Measurements from ENCODE around the gene ZDHHC22. TPM values are rescaled to one million over a fixed set of nuclear protein-coding genes. Genes with fewer than 3 reads are reported as not detected.

ZDHHC22 gene
- total and polyA plus RNA-seq, 2 of the 13 experiments (the other 11 are each of a cell fraction or from before 2014, with no cell fraction given): not detected

DNA sequence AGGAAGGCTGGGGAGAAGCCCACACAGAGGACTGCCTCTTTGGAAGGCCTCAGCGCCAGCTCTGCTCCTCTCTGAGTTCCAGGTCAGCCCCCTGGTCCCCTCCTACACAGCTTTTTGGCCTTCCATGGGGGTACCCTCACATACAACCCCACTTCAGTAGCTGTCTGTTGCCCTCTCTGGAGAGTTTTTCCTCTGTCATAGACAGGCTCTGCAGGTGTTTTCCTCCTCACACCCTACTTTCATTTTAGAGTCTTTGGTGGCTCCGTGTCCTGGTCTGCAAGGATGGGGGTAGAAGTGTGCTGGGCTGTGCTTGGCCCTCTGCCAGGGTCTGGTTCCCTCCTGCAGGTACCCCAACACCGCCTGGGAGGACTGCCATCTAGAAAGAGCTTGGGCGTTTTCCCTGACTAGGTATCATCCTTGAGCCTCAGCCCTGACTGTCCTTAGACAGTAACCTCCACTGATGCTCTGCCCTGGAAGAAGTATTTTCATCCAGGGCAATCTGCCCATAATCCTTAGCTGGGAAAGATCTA lies 15.1 kb downstream of the ZDHHC22 start:
- no peak overlapping the region for H3K4me3 ChIP-seq (replicated peaks in 1 of 3; ENCODE audit: insufficient read depth in 1 of 3, low read depth in 2 of 3, low read length in 3 of 3)
- H3K79me2 ChIP-seq (ENCODE audit: insufficient read depth, low read length): no peaks in the 10 kb centered on the region
- H3K4me1 ChIP-seq (ENCODE audit: insufficient read depth, low read length): peaks cover 20% of the 10 kb centered on the region
- H4K20me1 ChIP-seq (ENCODE audit: insufficient read depth, low read length): no peaks in the 10 kb centered on the region
- H3K4me2 ChIP-seq (ENCODE audit: low read depth, low read length): no peak overlapping the region
- H3K9ac ChIP-seq (ENCODE audit: insufficient read depth, low read depth, low read length): no peak overlapping the region
- ChIA-PET POLR2A (no interaction called here), CTCF (ENCODE audit: low intra/inter-chr PET ratio, low total read pairs) (no interaction called here)
- H3K9me3 ChIP-seq (ENCODE audit: low read length): no peaks in the 10 kb centered on the region
- no TSS peak for BruUV-seq (replicated peaks)
- 4% methylated on average over 2 of the region's 4 CpGs for WGBS (ENCODE audit: low lambda C conversion rate)
- no peak overlapping the region for H2AFZ ChIP-seq (ENCODE audit: low read length)
- no peaks in the 10 kb centered on the region for H3K36me3 ChIP-seq (replicated peaks in 1 of 2; ENCODE audit: control insufficient read depth in 1 of 2, insufficient read depth in 2 of 2, low read length in 2 of 2)
- intact Hi-C loops (cut with micrococcal nuclease; ENCODE audit: unreplicated experiment): no loop called here
- FAIRE-seq (no peak), ATAC-seq (no peak), DNase-seq (ENCODE audit: low spot score) (no peak)
- in situ Hi-C loops (cut with HindIII; ENCODE audit: extremely low pct_ligation_motif_present, low pct_unique_long_range_greater_than_20kb): no loop called here
- H3K27me3 ChIP-seq (ENCODE audit: control insufficient read depth in 1 of 2, insufficient read depth in 2 of 2, low read length in 2 of 2): peaks cover 1 to 12% of the 10 kb centered on the region in 2 experiments; a peak in 3 of 5 replicates
- H3K27ac ChIP-seq (ENCODE audit: extremely low read length, insufficient read depth, low read length): no peak overlapping the region
- TF ChIP-seq, protein P1, sequence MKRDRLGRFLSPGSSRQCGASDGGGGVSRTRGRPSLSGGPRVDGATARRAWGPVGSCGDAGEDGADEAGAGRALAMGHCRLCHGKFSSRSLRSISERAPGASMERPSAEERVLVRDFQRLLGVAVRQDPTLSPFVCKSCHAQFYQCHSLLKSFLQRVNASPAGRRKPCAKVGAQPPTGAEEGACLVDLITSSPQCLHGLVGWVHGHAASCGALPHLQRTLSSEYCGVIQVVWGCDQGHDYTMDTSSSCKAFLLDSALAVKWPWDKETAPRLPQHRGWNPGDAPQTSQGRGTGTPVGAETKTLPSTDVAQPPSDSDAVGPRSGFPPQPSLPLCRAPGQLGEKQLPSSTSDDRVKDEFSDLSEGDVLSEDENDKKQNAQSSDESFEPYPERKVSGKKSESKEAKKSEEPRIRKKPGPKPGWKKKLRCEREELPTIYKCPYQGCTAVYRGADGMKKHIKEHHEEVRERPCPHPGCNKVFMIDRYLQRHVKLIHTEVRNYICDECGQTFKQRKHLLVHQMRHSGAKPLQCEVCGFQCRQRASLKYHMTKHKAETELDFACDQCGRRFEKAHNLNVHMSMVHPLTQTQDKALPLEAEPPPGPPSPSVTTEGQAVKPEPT (CRISPR knock-in tag; IDR thresholded peaks at IDR 0.05; ENCODE audit: low read depth): no peak
- no peak for TF ChIP-seq MED13 (CRISPR knock-in tag; IDR thresholded peaks at IDR 0.05)
- no peak for TF ChIP-seq CENPX (CRISPR knock-in tag; IDR thresholded peaks at IDR 0.05)
- TF ChIP-seq ZNF264 (CRISPR knock-in tag; IDR thresholded peaks at IDR 0.05): no peak
- TF ChIP-seq, protein P2, sequence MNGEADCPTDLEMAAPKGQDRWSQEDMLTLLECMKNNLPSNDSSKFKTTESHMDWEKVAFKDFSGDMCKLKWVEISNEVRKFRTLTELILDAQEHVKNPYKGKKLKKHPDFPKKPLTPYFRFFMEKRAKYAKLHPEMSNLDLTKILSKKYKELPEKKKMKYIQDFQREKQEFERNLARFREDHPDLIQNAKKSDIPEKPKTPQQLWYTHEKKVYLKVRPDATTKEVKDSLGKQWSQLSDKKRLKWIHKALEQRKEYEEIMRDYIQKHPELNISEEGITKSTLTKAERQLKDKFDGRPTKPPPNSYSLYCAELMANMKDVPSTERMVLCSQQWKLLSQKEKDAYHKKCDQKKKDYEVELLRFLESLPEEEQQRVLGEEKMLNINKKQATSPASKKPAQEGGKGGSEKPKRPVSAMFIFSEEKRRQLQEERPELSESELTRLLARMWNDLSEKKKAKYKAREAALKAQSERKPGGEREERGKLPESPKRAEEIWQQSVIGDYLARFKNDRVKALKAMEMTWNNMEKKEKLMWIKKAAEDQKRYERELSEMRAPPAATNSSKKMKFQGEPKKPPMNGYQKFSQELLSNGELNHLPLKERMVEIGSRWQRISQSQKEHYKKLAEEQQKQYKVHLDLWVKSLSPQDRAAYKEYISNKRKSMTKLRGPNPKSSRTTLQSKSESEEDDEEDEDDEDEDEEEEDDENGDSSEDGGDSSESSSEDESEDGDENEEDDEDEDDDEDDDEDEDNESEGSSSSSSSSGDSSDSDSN (CRISPR knock-in tag; IDR thresholded peaks at IDR 0.05): no peak
- no peak for TF ChIP-seq SNAI1 (CRISPR knock-in tag; IDR thresholded peaks at IDR 0.05; ENCODE audit: borderline replicate concordance)
- TF ChIP-seq ZNF20 (CRISPR knock-in tag; IDR thresholded peaks at IDR 0.05): no peak
- TF ChIP-seq, protein P3, sequence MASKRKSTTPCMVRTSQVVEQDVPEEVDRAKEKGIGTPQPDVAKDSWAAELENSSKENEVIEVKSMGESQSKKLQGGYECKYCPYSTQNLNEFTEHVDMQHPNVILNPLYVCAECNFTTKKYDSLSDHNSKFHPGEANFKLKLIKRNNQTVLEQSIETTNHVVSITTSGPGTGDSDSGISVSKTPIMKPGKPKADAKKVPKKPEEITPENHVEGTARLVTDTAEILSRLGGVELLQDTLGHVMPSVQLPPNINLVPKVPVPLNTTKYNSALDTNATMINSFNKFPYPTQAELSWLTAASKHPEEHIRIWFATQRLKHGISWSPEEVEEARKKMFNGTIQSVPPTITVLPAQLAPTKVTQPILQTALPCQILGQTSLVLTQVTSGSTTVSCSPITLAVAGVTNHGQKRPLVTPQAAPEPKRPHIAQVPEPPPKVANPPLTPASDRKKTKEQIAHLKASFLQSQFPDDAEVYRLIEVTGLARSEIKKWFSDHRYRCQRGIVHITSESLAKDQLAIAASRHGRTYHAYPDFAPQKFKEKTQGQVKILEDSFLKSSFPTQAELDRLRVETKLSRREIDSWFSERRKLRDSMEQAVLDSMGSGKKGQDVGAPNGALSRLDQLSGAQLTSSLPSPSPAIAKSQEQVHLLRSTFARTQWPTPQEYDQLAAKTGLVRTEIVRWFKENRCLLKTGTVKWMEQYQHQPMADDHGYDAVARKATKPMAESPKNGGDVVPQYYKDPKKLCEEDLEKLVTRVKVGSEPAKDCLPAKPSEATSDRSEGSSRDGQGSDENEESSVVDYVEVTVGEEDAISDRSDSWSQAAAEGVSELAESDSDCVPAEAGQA (IDR thresholded peaks at IDR 0.05; ENCODE audit: low read depth): no peak
- TF ChIP-seq, protein P3 (CRISPR knock-in tag; IDR thresholded peaks at IDR 0.05; ENCODE audit: borderline replicate concordance): no peak
- TF ChIP-seq ZSCAN20 (CRISPR knock-in tag; IDR thresholded peaks at IDR 0.05; ENCODE audit: borderline replicate concordance): no peak
- TF ChIP-seq NFYC (CRISPR knock-in tag; IDR thresholded peaks at IDR 0.05): no peak
- TF ChIP-seq, protein P4, sequence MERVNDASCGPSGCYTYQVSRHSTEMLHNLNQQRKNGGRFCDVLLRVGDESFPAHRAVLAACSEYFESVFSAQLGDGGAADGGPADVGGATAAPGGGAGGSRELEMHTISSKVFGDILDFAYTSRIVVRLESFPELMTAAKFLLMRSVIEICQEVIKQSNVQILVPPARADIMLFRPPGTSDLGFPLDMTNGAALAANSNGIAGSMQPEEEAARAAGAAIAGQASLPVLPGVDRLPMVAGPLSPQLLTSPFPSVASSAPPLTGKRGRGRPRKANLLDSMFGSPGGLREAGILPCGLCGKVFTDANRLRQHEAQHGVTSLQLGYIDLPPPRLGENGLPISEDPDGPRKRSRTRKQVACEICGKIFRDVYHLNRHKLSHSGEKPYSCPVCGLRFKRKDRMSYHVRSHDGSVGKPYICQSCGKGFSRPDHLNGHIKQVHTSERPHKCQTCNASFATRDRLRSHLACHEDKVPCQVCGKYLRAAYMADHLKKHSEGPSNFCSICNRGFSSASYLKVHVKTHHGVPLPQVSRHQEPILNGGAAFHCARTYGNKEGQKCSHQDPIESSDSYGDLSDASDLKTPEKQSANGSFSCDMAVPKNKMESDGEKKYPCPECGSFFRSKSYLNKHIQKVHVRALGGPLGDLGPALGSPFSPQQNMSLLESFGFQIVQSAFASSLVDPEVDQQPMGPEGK (CRISPR knock-in tag; IDR thresholded peaks at IDR 0.05): no peak

All from HepG2 (cell line).